ENCODE results near the gene CFL1. TPM values are rescaled to one million over a fixed set of nuclear protein-coding genes. Genes with fewer than 3 reads are reported as not detected.

CFL1 gene
- total RNA-seq, 2 donors from 2014 or later, result 365 to 493 TPM

GRCh38 chr11:65869643-65870306 is 11.8 kb upstream of the CFL1 start:
- no peak for DNase-seq (ENCODE audit: low spot score)
- peaks cover 44% of the 10 kb centered on the region for H3K36me3 ChIP-seq

GRCh38 chr11:65868907-65869306 is 10.9 kb upstream of the CFL1 start:
- Histone ChIP-seq H3K4me1 (peaks cover 0 to 35% of the 10 kb centered on the region in 2 donors), H3K27me3 (no peaks in the 10 kb centered on the region), H3K4me3 (no peak overlapping the region), H3K36me3 (peaks cover 53% of the 10 kb centered on the region), H3K27ac (no peak overlapping the region), H3K9me3 (no peaks in the 10 kb centered on the region)
- no peak for DNase-seq (ENCODE audit: low spot score)
- no peak for TF ChIP-seq CTCF (IDR thresholded peaks at IDR 0.05)

More at GRCh38 chr11:65869643-65870306, 11.8 kb upstream of the CFL1 start:
- Histone ChIP-seq H3K27ac (no peak overlapping the region), H3K4me3 (no peak overlapping the region), H3K4me1 (peaks cover 0 to 35% of the 10 kb centered on the region in 2 donors), H3K27me3 (no peaks in the 10 kb centered on the region), H3K9me3 (no peaks in the 10 kb centered on the region)
- TF ChIP-seq CTCF (IDR thresholded peaks at IDR 0.05), result no peak

- H3K36me3 ChIP-seq, result peaks cover 60% of the 10 kb centered on the region
- no peak for DNase-seq (ENCODE audit: low spot score)
- peaks cover 0 to 34% of the 10 kb centered on the region in 2 donors for H3K4me1 ChIP-seq
- no peak overlapping the region for H3K4me3 ChIP-seq
- H3K27ac ChIP-seq, result no peak overlapping the region
- TF ChIP-seq CTCF (IDR thresholded peaks at IDR 0.05), result no peak
- H3K27me3 ChIP-seq, result no peaks in the 10 kb centered on the region
- no peaks in the 10 kb centered on the region for H3K9me3 ChIP-seq
These were observed 10.2 kb upstream of the CFL1 start for GRCh38 chr11:65868076-65868667.

- peaks cover 67% of the 10 kb centered on the region for H3K36me3 ChIP-seq
- H3K27ac ChIP-seq, result no peak overlapping the region
- no peaks in the 10 kb centered on the region for H3K9me3 ChIP-seq
- no peak overlapping the region for H3K4me3 ChIP-seq
- DNase-seq (ENCODE audit: low spot score), result no peak
- no peaks in the 10 kb centered on the region for H3K27me3 ChIP-seq
- no peak for TF ChIP-seq CTCF (IDR thresholded peaks at IDR 0.05)
- H3K4me1 ChIP-seq, result peaks cover 0 to 36% of the 10 kb centered on the region in 2 donors
These were observed 9.5 kb upstream of the CFL1 start for GRCh38 chr11:65867284-65868071.

GRCh38 chr11:65866509-65867283 is 8.7 kb upstream of the CFL1 start:
- Histone ChIP-seq H3K27ac (no peak overlapping the region), H3K27me3 (no peaks in the 10 kb centered on the region), H3K4me1 (peaks cover 0 to 40% of the 10 kb centered on the region in 2 donors), H3K9me3 (no peaks in the 10 kb centered on the region), H3K4me3 (no peak overlapping the region), H3K36me3 (peaks cover 75% of the 10 kb centered on the region)
- no peak for DNase-seq (ENCODE audit: low spot score)
- TF ChIP-seq CTCF (IDR thresholded peaks at IDR 0.05), result no peak
